ENCODE results near the gene DLEU7. TPM values are rescaled to one million over a fixed set of nuclear protein-coding genes. Genes with fewer than 3 reads are reported as not detected.

Gene DLEU7
- total and polyA plus RNA-seq, 4 donors = 0.17 to 0.47 (median 0.24) TPM

- no peak for DNase-seq (ENCODE audit: low spot score)
- 86% methylated on average over 2 of the region's 2 CpGs for WGBS
- H3K9me3 ChIP-seq (ENCODE audit: control insufficient read depth in 4 of 4, low read length in 3 of 4) = no peaks in the 10 kb centered on the region
- H3K27me3 ChIP-seq (ENCODE audit: control insufficient read depth in 4 of 4, insufficient read depth in 4 of 4, low read length in 3 of 4) = no peaks in the 10 kb centered on the region
- H3K27ac ChIP-seq (ENCODE audit: low read depth in 1 of 2, low read length in 2 of 2) = no peak overlapping the region
- no peak overlapping the region for H3K9ac ChIP-seq (ENCODE audit: low read depth in 1 of 2, low read length in 2 of 2)
- H3K36me3 ChIP-seq (ENCODE audit: control insufficient read depth in 4 of 4, insufficient read depth in 3 of 4, low read depth in 1 of 4, low read length in 3 of 4) = no peaks in the 10 kb centered on the region
- no peaks in the 10 kb centered on the region for H3K4me1 ChIP-seq (ENCODE audit: control insufficient read depth in 4 of 4, insufficient read depth in 4 of 4, low read length in 3 of 4)
- TF ChIP-seq YY1 (IDR thresholded peaks at IDR 0.05) = no peak
- TF ChIP-seq EGR1 (IDR thresholded peaks at IDR 0.05; ENCODE audit: low read depth in 2 of 2) = no peak
- TF ChIP-seq MAX (IDR thresholded peaks at IDR 0.05) = no peak
- no peak for TF ChIP-seq FOXA2 (IDR thresholded peaks at IDR 0.05)
- TF ChIP-seq CTCF (IDR thresholded peaks at IDR 0.05; ENCODE audit: low read depth, low read length, missing input control) = no peak
- TF ChIP-seq, protein P1, sequence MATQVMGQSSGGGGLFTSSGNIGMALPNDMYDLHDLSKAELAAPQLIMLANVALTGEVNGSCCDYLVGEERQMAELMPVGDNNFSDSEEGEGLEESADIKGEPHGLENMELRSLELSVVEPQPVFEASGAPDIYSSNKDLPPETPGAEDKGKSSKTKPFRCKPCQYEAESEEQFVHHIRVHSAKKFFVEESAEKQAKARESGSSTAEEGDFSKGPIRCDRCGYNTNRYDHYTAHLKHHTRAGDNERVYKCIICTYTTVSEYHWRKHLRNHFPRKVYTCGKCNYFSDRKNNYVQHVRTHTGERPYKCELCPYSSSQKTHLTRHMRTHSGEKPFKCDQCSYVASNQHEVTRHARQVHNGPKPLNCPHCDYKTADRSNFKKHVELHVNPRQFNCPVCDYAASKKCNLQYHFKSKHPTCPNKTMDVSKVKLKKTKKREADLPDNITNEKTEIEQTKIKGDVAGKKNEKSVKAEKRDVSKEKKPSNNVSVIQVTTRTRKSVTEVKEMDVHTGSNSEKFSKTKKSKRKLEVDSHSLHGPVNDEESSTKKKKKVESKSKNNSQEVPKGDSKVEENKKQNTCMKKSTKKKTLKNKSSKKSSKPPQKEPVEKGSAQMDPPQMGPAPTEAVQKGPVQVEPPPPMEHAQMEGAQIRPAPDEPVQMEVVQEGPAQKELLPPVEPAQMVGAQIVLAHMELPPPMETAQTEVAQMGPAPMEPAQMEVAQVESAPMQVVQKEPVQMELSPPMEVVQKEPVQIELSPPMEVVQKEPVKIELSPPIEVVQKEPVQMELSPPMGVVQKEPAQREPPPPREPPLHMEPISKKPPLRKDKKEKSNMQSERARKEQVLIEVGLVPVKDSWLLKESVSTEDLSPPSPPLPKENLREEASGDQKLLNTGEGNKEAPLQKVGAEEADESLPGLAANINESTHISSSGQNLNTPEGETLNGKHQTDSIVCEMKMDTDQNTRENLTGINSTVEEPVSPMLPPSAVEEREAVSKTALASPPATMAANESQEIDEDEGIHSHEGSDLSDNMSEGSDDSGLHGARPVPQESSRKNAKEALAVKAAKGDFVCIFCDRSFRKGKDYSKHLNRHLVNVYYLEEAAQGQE (IDR thresholded peaks at IDR 0.05) = no peak
- TF ChIP-seq RAD21 (IDR thresholded peaks at IDR 0.05) = no peak
- TF ChIP-seq FOXA1 (IDR thresholded peaks at IDR 0.05) = no peak
- TF ChIP-seq ZBTB33 (IDR thresholded peaks at IDR 0.05) = no peak
- H3K4me3 ChIP-seq (ENCODE audit: low read depth in 1 of 3, low read length in 3 of 3) = no peak overlapping the region
Observed at GRCh38 chr13:50873991-50874390, 30.5 kb upstream of the DLEU7 start.

- 76% methylated on average over 2 of the region's 2 CpGs for WGBS
- Histone ChIP-seq H3K27me3 (ENCODE audit: control insufficient read depth in 4 of 4, insufficient read depth in 4 of 4, low read length in 3 of 4) (no peaks in the 10 kb centered on the region), H3K27ac (ENCODE audit: low read depth in 1 of 2, low read length in 2 of 2) (no peak overlapping the region), H3K4me3 (ENCODE audit: low read depth in 1 of 3, low read length in 3 of 3) (no peak overlapping the region), H3K9ac (ENCODE audit: low read depth in 1 of 2, low read length in 2 of 2) (no peak overlapping the region), H3K9me3 (ENCODE audit: control insufficient read depth in 4 of 4, low read length in 3 of 4) (no peaks in the 10 kb centered on the region), H3K36me3 (ENCODE audit: control insufficient read depth in 4 of 4, insufficient read depth in 3 of 4, low read depth in 1 of 4, low read length in 3 of 4) (no peaks in the 10 kb centered on the region), H3K4me1 (ENCODE audit: control insufficient read depth in 4 of 4, insufficient read depth in 4 of 4, low read length in 3 of 4) (no peaks in the 10 kb centered on the region)
- TF ChIP-seq CTCF (IDR thresholded peaks at IDR 0.05; ENCODE audit: low read depth, low read length, missing input control) (no peak), YY1 (IDR thresholded peaks at IDR 0.05) (no peak), MAX (IDR thresholded peaks at IDR 0.05) (no peak), TAF1 (conservative IDR thresholded peaks at IDR 0.05) (no peak), GABPA (IDR thresholded peaks at IDR 0.05 in 1 of 2, conservative IDR thresholded peaks at IDR 0.05 in 1 of 2) (no peak), RAD21 (IDR thresholded peaks at IDR 0.05) (no peak), EGR1 (IDR thresholded peaks at IDR 0.05; ENCODE audit: low read depth in 2 of 2) (no peak), FOXA2 (IDR thresholded peaks at IDR 0.05) (no peak), JUND (IDR thresholded peaks at IDR 0.05) (no peak), FOXA1 (IDR thresholded peaks at IDR 0.05) (no peak)
- TF ChIP-seq, protein P2, sequence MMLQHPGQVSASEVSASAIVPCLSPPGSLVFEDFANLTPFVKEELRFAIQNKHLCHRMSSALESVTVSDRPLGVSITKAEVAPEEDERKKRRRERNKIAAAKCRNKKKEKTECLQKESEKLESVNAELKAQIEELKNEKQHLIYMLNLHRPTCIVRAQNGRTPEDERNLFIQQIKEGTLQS (IDR thresholded peaks at IDR 0.05) = no peak
- no peak for DNase-seq (ENCODE audit: low spot score)
Observed at GRCh38 chr13:50873467-50873866, 30.0 kb upstream of the DLEU7 start.
